ENCODE measurements around the gene NALCN.

GRCh38 chr13:101152184-101152583 lies 264.1 kb downstream of the NALCN start:
- TF ChIP-seq POLR2A (IDR thresholded peaks at IDR 0.05): no peak
- TF ChIP-seq, protein P1, sequence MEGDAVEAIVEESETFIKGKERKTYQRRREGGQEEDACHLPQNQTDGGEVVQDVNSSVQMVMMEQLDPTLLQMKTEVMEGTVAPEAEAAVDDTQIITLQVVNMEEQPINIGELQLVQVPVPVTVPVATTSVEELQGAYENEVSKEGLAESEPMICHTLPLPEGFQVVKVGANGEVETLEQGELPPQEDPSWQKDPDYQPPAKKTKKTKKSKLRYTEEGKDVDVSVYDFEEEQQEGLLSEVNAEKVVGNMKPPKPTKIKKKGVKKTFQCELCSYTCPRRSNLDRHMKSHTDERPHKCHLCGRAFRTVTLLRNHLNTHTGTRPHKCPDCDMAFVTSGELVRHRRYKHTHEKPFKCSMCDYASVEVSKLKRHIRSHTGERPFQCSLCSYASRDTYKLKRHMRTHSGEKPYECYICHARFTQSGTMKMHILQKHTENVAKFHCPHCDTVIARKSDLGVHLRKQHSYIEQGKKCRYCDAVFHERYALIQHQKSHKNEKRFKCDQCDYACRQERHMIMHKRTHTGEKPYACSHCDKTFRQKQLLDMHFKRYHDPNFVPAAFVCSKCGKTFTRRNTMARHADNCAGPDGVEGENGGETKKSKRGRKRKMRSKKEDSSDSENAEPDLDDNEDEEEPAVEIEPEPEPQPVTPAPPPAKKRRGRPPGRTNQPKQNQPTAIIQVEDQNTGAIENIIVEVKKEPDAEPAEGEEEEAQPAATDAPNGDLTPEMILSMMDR (IDR thresholded peaks at IDR 0.05): no peak

Data from adrenal gland (tissue), 5 donors.